ENCODE results near the gene IFT52.

The IFT52 gene

GRCh38 chr20:43590392-43591303, at the start of gene IFT52:
Gene IFT52, plus strand, starts transcription at chr20:43590937. Its CDS starts 3,762 bp downstream, at chr20:43594699.
- peak; percentile 96 for DNase-seq

- no peak for DNase-seq
These were observed 49.5 kb upstream of the IFT52 start for GRCh38 chr20:43541214-43541613.

GRCh38 chr20:43542161-43542560, 48.6 kb upstream of the IFT52 start:
- no peak for DNase-seq

GRCh38 chr20:43542674-43543073, 48.1 kb upstream of the IFT52 start:
- no peak for DNase-seq

GRCh38 chr20:43543138-43543537, 47.6 kb upstream of the IFT52 start:
- DNase-seq, result no peak

GRCh38 chr20:43544501-43544900, 46.2 kb upstream of the IFT52 start:
- DNase-seq, result no peak

- peak; percentile 31 for DNase-seq
These were observed 44.7 kb upstream of the IFT52 start for GRCh38 chr20:43545837-43546578.

GRCh38 chr20:43548273-43548880, 42.4 kb upstream of the IFT52 start:
- DNase-seq, result no peak

- no peak for DNase-seq
These were observed 41.2 kb upstream of the IFT52 start for GRCh38 chr20:43549416-43550065.

GRCh38 chr20:43550456-43550855, 40.3 kb upstream of the IFT52 start:
- no peak for DNase-seq

GRCh38 chr20:43554369-43554768, 36.4 kb upstream of the IFT52 start:
- DNase-seq, result no peak

GRCh38 chr20:43558412-43559146, 32.2 kb upstream of the IFT52 start, which contains the start of gene SGK2:
Gene SGK2, plus strand, starts transcription at chr20:43559027. Its CDS starts 7,469 bp downstream, at chr20:43566496.
- no peak for DNase-seq

GRCh38 chr20:43559147-43559987, 31.4 kb upstream of the IFT52 start:
- DNase-seq, result no peak

GRCh38 chr20:43560974-43561373, 29.8 kb upstream of the IFT52 start:
- DNase-seq, result no peak

GRCh38 chr20:43563429-43563828, 27.3 kb upstream of the IFT52 start:
- DNase-seq, result no peak

GRCh38 chr20:43563991-43564390, 26.7 kb upstream of the IFT52 start:
- no peak for DNase-seq

- no peak for DNase-seq
These were observed 26.3 kb upstream of the IFT52 start for GRCh38 chr20:43564455-43564854.

GRCh38 chr20:43564993-43565757, 25.6 kb upstream of the IFT52 start:
- DNase-seq, result peak; percentile 41

- no peak for DNase-seq
These were observed 25.0 kb upstream of the IFT52 start for GRCh38 chr20:43565758-43566104.

- DNase-seq, result no peak
These were observed 23.3 kb upstream of the IFT52 start for GRCh38 chr20:43567477-43567876.

- DNase-seq, result no peak
These were observed 22.0 kb upstream of the IFT52 start for GRCh38 chr20:43568706-43569105.
